Measurements from ENCODE around the gene TYK2.

DNA sequence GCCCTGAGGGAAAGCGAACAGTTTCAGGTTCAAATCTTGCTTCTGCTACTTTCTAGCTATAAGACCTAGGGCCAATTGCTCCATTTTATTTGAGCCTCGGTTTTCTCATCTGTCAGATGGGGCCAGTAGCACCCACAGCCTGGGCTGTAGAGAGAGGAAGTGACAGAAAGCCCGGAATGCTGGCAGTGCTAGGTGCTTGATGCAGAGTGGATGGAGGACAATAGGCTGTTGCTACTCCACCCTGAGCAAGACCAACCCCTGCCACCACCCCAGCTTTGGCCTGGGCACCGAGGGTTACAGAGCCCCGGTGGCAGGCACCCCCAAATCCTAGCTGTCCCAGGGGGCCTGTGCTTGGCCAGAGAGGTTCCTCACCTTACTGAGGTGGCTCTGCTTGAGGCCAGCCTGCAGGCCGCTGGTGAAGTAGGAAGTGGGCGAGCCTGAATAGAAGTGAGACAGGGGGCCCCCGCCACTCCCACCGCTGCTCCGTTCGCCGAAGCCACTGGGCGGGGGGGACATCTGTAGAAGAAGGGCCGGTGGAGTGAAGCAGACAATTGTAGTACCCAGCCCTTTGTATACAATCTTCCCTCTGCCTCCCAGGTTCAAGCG lies 62.4 kb downstream of the TYK2 start:
- TF ChIP-seq, protein P1, sequence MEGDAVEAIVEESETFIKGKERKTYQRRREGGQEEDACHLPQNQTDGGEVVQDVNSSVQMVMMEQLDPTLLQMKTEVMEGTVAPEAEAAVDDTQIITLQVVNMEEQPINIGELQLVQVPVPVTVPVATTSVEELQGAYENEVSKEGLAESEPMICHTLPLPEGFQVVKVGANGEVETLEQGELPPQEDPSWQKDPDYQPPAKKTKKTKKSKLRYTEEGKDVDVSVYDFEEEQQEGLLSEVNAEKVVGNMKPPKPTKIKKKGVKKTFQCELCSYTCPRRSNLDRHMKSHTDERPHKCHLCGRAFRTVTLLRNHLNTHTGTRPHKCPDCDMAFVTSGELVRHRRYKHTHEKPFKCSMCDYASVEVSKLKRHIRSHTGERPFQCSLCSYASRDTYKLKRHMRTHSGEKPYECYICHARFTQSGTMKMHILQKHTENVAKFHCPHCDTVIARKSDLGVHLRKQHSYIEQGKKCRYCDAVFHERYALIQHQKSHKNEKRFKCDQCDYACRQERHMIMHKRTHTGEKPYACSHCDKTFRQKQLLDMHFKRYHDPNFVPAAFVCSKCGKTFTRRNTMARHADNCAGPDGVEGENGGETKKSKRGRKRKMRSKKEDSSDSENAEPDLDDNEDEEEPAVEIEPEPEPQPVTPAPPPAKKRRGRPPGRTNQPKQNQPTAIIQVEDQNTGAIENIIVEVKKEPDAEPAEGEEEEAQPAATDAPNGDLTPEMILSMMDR (IDR thresholded peaks at IDR 0.05), result no peak
- no peak for TF ChIP-seq TCF7L2 (IDR thresholded peaks at IDR 0.05; ENCODE audit: low read depth, low read length)
- TF ChIP-seq, protein P2, sequence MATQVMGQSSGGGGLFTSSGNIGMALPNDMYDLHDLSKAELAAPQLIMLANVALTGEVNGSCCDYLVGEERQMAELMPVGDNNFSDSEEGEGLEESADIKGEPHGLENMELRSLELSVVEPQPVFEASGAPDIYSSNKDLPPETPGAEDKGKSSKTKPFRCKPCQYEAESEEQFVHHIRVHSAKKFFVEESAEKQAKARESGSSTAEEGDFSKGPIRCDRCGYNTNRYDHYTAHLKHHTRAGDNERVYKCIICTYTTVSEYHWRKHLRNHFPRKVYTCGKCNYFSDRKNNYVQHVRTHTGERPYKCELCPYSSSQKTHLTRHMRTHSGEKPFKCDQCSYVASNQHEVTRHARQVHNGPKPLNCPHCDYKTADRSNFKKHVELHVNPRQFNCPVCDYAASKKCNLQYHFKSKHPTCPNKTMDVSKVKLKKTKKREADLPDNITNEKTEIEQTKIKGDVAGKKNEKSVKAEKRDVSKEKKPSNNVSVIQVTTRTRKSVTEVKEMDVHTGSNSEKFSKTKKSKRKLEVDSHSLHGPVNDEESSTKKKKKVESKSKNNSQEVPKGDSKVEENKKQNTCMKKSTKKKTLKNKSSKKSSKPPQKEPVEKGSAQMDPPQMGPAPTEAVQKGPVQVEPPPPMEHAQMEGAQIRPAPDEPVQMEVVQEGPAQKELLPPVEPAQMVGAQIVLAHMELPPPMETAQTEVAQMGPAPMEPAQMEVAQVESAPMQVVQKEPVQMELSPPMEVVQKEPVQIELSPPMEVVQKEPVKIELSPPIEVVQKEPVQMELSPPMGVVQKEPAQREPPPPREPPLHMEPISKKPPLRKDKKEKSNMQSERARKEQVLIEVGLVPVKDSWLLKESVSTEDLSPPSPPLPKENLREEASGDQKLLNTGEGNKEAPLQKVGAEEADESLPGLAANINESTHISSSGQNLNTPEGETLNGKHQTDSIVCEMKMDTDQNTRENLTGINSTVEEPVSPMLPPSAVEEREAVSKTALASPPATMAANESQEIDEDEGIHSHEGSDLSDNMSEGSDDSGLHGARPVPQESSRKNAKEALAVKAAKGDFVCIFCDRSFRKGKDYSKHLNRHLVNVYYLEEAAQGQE (IDR thresholded peaks at IDR 0.05; ENCODE audit: insufficient read depth in 1 of 2, low read depth in 2 of 2, low read length in 1 of 2), result no peak
- no peak for TF ChIP-seq SIN3A (IDR thresholded peaks at IDR 0.05; ENCODE audit: borderline replicate concordance, insufficient read depth, low read depth, low read length)
- no peak for TF ChIP-seq POLR2AphosphoS5 (IDR thresholded peaks at IDR 0.05; ENCODE audit: low read depth, low read length)
